GM12878 (cell line): Measurements from ENCODE around the gene OPN3. TPM values are rescaled to one million over a fixed set of nuclear protein-coding genes. Genes with fewer than 3 reads are reported as not detected.

ENCODE experiments used
- ASH2L ChIP-seq: fragments of 300-600, 200-600 bp; sonication (generic); IDR thresholded peaks from 2 replicates; pipeline ENCODE4 v1.6.1; 2017; ENCODE audit warnings: low read depth, mild to moderate bottlenecking, borderline replicate concordance
- BACH1 ChIP-seq: fragments of 450-650 bp; IDR thresholded peaks from 2 replicates; pipeline ENCODE4 v1.6.1; 2017; ENCODE audit warnings: mild to moderate bottlenecking, borderline replicate concordance
- CHD1 ChIP-seq: IDR thresholded peaks from 2 replicates; pipeline ENCODE4 v1.6.1; 2012; ENCODE audit warnings: low read depth, low read length, improper control_type of control experiment
- ELK1 ChIP-seq: IDR thresholded peaks from 2 replicates; pipeline ENCODE4 v1.6.1; 2012; ENCODE audit warnings: low read depth, low read length, improper control_type of control experiment
- GABPA ChIP-seq: IDR thresholded peaks from 2 replicates; pipeline ENCODE4 v1.6.1; 2014; ENCODE audit warnings: antibody characterized with exemption, low read depth, mild to moderate bottlenecking, inconsistent platforms
- HDAC6 ChIP-seq: fragments of 200-600 bp; sonication (generic); IDR thresholded peaks from one replicate; pipeline ENCODE4 v1.8.0; 2017; ENCODE audit warnings: antibody characterized with exemption; ENCODE audit not compliant: unreplicated experiment
- IRF4 ChIP-seq: IDR thresholded peaks from 2 replicates; pipeline ENCODE4 v1.6.1; 2011; ENCODE audit warnings: low read depth, low read length
- JUNB ChIP-seq: IDR thresholded peaks from 2 replicates; pipeline ENCODE4 v1.6.1; 2016; ENCODE audit warnings: antibody characterized with exemption, mild to moderate bottlenecking
- NBN ChIP-seq: fragments of 450-650 bp; IDR thresholded peaks from 2 replicates; pipeline ENCODE4 v1.6.1; 2016
- NFYA ChIP-seq: IDR thresholded peaks from 2 replicates; pipeline ENCODE4 v1.6.1; 2011; ENCODE audit warnings: low read depth, mild to moderate bottlenecking, low read length, improper control_type of control experiment, borderline replicate concordance
- PAX8 ChIP-seq: fragments of 450-650 bp; IDR thresholded peaks from 2 replicates; pipeline ENCODE4 v1.6.1; 2017; ENCODE audit warnings: mild to moderate bottlenecking, moderate library complexity
- PBX3 ChIP-seq: IDR thresholded peaks from 2 replicates; pipeline ENCODE4 v1.6.1; 2011; ENCODE audit warnings: mild to moderate bottlenecking, low read depth, low read length, moderate library complexity; ENCODE audit not compliant: insufficient replicate concordance
- RAD21 ChIP-seq: IDR thresholded peaks from 2 replicates; pipeline ENCODE4 v1.6.1; 2011; ENCODE audit warnings: mild to moderate bottlenecking, low read depth, low read length, moderate library complexity; ENCODE audit not compliant: insufficient read depth
- SIX5 ChIP-seq: IDR thresholded peaks from 2 replicates; pipeline ENCODE4 v1.6.1; 2011; ENCODE audit warnings: mild to moderate bottlenecking, low read depth, low read length, moderate library complexity; ENCODE audit not compliant: severe bottlenecking
- TARDBP ChIP-seq: IDR thresholded peaks from 2 replicates; pipeline ENCODE4 v1.6.1; 2016; ENCODE audit warnings: borderline replicate concordance
- TCF7 ChIP-seq: IDR thresholded peaks from 2 replicates; pipeline ENCODE4 v1.6.1; 2014; ENCODE audit warnings: antibody characterized with exemption, borderline replicate concordance
- ZNF207 ChIP-seq: fragments of 450-650 bp; IDR thresholded peaks from 2 replicates; pipeline ENCODE4 v1.6.1; 2014; ENCODE audit warnings: antibody characterized with exemption, mild to moderate bottlenecking, borderline replicate concordance
- ZNF384 ChIP-seq: IDR thresholded peaks from 2 replicates; pipeline ENCODE4 v1.6.1; 2012; ENCODE audit warnings: low read depth, mild to moderate bottlenecking, low read length, improper control_type of control experiment, borderline replicate concordance
- polyA plus RNA-seq, 11 experiments: library from polyadenylated mRNA; depleted of rRNA in 4 of 11; unstranded in 6 of 11; stranded (reverse) in 5 of 11; fragments of >200 nt; fragmentation: Nextera tagmentation in 4 of 11; fragmentation: Illumina TruSeq in 1 of 11; extraction: Ambion mirVana in 4 of 11; extraction: Trizol in 1 of 11; gene quantifications; 1 replicate in 1 of 11; 2 replicates in 10 of 11; pipeline versions ENCODE4 v1.2.1 to v1.2.3, GENCODE V29; 2011 to 2016; ENCODE audit warnings: inconsistent platforms in 2 of 11, missing spikeins in 2 of 11, low read depth in 1 of 11
- total RNA-seq, 4 experiments: library from RNA; depleted of rRNA in 3 of 4; stranded (reverse); fragments of >200 nt in 3 of 4; fragmentation: Illumina TruSeq in 1 of 4; extraction: Trizol in 1 of 4; gene quantifications; 2 replicates each; pipeline versions ENCODE4 v1.2.1 to v1.2.3, GENCODE V29; 2013 to 2021
- TF ChIP-seq, protein P1 (sequence below): fragments of 450-650 bp; IDR thresholded peaks from 2 replicates; pipeline ENCODE4 v1.6.1; 2016; ENCODE audit warnings: mild to moderate bottlenecking
- TF ChIP-seq, protein P2 (sequence below), 3 experiments: IDR thresholded peaks in 2 of 3; conservative IDR thresholded peaks in 1 of 3; 2 replicates each; pipeline ENCODE4 v1.5.1; 2011; ENCODE audit warnings: low read depth in 3 of 3, low read length in 3 of 3, mild to moderate bottlenecking in 3 of 3, control low read depth in 2 of 3, moderate library complexity in 2 of 3, inconsistent platforms in 1 of 3, mixed read lengths in 1 of 3; ENCODE audit not compliant: control insufficient read depth in 2 of 3, insufficient read depth in 1 of 3; ENCODE audit errors: extremely low read depth in 1 of 3
- TF ChIP-seq, protein P3 (sequence below): fragments of 450-650 bp; conservative IDR thresholded peaks from 2 replicates; pipeline ENCODE4 v1.6.1; 2017; ENCODE audit warnings: mild to moderate bottlenecking, moderate library complexity

The OPN3 gene
- total and polyA plus RNA-seq, 10 of the 15 experiments (the other 5 are each of a cell fraction or from before 2014, with no cell fraction given), result 0.26 to 12.2 (median 7.4) TPM

GRCh38 chr1:241551759-241552638, 88.2 kb downstream of the OPN3 start (continued):
- no peak for TF ChIP-seq ELK1
- no peak for TF ChIP-seq NFYA
- TF ChIP-seq, protein P1, sequence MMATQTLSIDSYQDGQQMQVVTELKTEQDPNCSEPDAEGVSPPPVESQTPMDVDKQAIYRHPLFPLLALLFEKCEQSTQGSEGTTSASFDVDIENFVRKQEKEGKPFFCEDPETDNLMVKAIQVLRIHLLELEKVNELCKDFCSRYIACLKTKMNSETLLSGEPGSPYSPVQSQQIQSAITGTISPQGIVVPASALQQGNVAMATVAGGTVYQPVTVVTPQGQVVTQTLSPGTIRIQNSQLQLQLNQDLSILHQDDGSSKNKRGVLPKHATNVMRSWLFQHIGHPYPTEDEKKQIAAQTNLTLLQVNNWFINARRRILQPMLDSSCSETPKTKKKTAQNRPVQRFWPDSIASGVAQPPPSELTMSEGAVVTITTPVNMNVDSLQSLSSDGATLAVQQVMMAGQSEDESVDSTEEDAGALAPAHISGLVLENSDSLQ, result no peak
- no peak for TF ChIP-seq CHD1
- TF ChIP-seq, protein P2, sequence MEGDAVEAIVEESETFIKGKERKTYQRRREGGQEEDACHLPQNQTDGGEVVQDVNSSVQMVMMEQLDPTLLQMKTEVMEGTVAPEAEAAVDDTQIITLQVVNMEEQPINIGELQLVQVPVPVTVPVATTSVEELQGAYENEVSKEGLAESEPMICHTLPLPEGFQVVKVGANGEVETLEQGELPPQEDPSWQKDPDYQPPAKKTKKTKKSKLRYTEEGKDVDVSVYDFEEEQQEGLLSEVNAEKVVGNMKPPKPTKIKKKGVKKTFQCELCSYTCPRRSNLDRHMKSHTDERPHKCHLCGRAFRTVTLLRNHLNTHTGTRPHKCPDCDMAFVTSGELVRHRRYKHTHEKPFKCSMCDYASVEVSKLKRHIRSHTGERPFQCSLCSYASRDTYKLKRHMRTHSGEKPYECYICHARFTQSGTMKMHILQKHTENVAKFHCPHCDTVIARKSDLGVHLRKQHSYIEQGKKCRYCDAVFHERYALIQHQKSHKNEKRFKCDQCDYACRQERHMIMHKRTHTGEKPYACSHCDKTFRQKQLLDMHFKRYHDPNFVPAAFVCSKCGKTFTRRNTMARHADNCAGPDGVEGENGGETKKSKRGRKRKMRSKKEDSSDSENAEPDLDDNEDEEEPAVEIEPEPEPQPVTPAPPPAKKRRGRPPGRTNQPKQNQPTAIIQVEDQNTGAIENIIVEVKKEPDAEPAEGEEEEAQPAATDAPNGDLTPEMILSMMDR (IDR thresholded peaks at IDR 0.05 in 2 of 3, conservative IDR thresholded peaks at IDR 0.05 in 1 of 3; ENCODE audit: control insufficient read depth in 2 of 3, extremely low read depth in 1 of 3, insufficient read depth in 1 of 3, low read depth in 3 of 3, low read length in 3 of 3), result no peak
- no peak for TF ChIP-seq PAX8
- peak; percentile 84 for TF ChIP-seq IRF4
- TF ChIP-seq ZNF207, result no peak
- TF ChIP-seq PBX3, result no peak
- 0 out of 2 replicates have a peak, but pooled peaks have one; percentile 16 for TF ChIP-seq BACH1
- TF ChIP-seq TARDBP, result no peak
- TF ChIP-seq ZNF384, result no peak
- TF ChIP-seq JUNB, result no peak; the same call in 1 of the 2 replicates
- no peak for TF ChIP-seq SIX5
- no peak for TF ChIP-seq HDAC6
- peak; percentile 45; the same call in 1 of the 2 replicates for TF ChIP-seq GABPA
- TF ChIP-seq, protein P3, sequence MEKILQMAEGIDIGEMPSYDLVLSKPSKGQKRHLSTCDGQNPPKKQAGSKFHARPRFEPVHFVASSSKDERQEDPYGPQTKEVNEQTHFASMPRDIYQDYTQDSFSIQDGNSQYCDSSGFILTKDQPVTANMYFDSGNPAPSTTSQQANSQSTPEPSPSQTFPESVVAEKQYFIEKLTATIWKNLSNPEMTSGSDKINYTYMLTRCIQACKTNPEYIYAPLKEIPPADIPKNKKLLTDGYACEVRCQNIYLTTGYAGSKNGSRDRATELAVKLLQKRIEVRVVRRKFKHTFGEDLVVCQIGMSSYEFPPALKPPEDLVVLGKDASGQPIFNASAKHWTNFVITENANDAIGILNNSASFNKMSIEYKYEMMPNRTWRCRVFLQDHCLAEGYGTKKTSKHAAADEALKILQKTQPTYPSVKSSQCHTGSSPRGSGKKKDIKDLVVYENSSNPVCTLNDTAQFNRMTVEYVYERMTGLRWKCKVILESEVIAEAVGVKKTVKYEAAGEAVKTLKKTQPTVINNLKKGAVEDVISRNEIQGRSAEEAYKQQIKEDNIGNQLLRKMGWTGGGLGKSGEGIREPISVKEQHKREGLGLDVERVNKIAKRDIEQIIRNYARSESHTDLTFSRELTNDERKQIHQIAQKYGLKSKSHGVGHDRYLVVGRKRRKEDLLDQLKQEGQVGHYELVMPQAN, result no peak
- TF ChIP-seq RAD21, result no peak
- TF ChIP-seq TCF7, result no peak
- peak; percentile 75; the same call in 1 of the 2 replicates for TF ChIP-seq NBN
- TF ChIP-seq ASH2L, result peak; percentile 90; the same call in 1 of the 2 replicates
